ENCODE measurements around the gene KRTAP5-1. TPM values are rescaled to one million over a fixed set of nuclear protein-coding genes. Genes with fewer than 3 reads are reported as not detected.

The KRTAP5-1 gene
- total and polyA plus RNA-seq, 8 donors: 0.46 TPM; not detected in 7

DNA sequence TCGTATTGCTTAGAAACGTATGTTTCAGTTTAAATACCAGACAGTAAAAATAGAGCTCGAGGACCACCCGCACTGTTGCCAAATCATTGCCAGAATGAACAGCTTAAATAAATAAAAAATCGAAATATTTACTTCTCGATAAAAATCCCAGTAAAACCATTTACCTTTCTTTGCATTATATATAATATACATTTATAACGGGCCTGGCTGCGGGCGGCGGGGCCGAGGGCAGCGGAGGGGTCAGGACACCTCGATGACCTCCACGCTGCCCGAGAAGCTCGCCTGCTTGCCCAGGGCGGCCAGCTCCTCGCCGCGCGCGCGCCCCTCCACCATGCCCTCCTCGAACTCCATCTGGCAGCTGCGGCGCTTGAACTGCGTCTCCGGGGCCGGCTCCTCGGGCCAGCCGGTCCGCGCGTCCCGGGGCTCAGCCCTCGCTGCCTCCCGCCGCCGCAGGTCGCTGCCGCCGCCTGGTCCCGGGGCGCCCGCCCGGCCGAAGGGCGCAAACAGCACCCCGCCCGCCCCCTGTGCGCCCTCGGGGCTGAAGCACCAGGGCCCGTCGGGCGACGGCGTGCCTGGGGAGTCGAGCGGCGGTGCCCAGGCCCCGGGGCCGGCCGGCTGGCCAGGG lies 28.7 kb downstream of the KRTAP5-1 start:
- intact Hi-C loops (cut with DNase I): no loop called here
- Histone ChIP-seq H3K27ac (no peak overlapping the region), H3K4me3 (no peak overlapping the region), H3K36me3 (peaks cover 0 to 9% (median 0%) of the 10 kb centered on the region in 3 donors), H3K4me1 (peaks cover 20 to 35% (median 24%) of the 10 kb centered on the region in 3 donors), H3K9me3 (no peaks in the 10 kb centered on the region), H3K27me3 (no peaks in the 10 kb centered on the region)
- peak in 4 of 6 donors; percentile 9 to 55 (median 49) for DNase-seq
- TF ChIP-seq, protein P1, sequence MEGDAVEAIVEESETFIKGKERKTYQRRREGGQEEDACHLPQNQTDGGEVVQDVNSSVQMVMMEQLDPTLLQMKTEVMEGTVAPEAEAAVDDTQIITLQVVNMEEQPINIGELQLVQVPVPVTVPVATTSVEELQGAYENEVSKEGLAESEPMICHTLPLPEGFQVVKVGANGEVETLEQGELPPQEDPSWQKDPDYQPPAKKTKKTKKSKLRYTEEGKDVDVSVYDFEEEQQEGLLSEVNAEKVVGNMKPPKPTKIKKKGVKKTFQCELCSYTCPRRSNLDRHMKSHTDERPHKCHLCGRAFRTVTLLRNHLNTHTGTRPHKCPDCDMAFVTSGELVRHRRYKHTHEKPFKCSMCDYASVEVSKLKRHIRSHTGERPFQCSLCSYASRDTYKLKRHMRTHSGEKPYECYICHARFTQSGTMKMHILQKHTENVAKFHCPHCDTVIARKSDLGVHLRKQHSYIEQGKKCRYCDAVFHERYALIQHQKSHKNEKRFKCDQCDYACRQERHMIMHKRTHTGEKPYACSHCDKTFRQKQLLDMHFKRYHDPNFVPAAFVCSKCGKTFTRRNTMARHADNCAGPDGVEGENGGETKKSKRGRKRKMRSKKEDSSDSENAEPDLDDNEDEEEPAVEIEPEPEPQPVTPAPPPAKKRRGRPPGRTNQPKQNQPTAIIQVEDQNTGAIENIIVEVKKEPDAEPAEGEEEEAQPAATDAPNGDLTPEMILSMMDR (IDR thresholded peaks at IDR 0.05): no peak
- no peak for ATAC-seq
- 83 to 87% methylated on average over 55 to 63 of the region's 63 CpGs for WGBS, 2 donors
- FAIRE-seq: no peak

DNA sequence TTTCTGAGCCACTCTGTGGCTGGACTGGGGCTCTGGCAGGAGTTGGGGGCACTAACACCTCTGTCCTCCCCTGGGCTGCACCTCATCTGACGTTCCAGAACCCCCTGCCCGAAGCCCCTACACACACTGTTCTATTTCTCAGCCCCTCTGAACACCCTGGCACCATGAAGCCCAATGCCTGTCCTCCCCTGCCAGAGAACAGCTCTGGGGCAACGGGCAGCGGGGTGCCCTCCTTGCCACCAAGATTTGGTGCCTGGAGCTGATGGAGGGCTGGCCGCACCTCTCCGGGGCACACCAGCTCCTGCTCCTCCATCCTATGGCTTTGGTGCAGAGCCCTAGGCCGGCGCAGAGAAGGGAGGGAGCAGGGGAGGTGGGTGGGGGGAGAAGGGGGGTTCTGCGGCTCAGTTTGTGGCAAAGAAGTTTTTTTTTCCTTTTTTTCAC lies 29.4 kb downstream of the KRTAP5-1 start:
- DNase-seq (peak in 3 of 6 donors; percentile 50 to 67 (median 59)), ATAC-seq (no peak), FAIRE-seq (no peak)
- Histone ChIP-seq H3K27ac (no peak overlapping the region), H3K4me3 (no peak overlapping the region), H3K4me1 (peaks cover 20 to 35% (median 24%) of the 10 kb centered on the region in 3 donors), H3K27me3 (no peaks in the 10 kb centered on the region), H3K36me3 (peaks cover 0 to 9% (median 0%) of the 10 kb centered on the region in 3 donors), H3K9me3 (no peaks in the 10 kb centered on the region)
- TF ChIP-seq, protein P1 (IDR thresholded peaks at IDR 0.05): no peak
- intact Hi-C loops (cut with DNase I): no loop called here
- 91 to 95% methylated on average over 9 of the region's 9 CpGs for WGBS, 2 donors

DNA sequence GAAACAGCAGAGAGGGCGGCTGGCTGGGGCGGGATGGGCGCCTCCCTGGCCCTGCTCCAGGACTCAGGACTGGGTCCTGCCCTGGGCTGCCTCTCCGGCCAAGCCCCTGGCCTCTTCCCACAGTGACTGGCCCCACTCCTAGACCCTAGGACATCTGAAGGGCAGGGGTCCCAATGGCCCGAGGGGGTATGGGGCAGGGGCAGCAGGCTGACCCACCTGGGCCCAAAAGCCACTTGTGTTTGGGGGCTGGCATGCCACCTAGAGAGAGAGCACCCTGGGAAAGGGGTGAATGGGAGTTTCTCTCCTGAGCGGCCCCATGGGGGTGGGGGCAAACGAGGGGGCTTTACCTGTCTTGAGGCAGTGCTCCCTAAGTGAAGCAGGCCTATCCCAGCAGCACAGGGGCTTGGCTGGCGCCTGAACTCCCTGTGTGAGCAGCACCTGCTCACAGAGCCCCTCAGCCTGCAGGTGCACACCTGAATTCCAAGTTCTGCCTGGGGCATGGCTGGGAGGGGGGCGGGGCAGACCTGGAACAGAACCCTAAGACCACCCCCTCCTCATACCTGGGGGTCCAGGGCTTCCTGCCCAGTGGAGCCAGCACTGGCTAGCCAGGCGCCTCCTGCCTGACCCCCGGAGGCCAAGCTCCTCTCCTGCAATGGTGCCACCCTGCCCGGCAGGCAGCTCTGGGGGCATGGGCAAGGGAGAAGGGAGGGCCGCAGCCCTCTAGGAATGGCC lies 29.9 kb downstream of the KRTAP5-1 start:
- Histone ChIP-seq H3K27ac (no peak overlapping the region), H3K4me3 (no peak overlapping the region), H3K9me3 (no peaks in the 10 kb centered on the region), H3K27me3 (no peaks in the 10 kb centered on the region), H3K36me3 (peaks cover 0 to 9% (median 0%) of the 10 kb centered on the region in 3 donors), H3K4me1 (peaks cover 20 to 32% (median 21%) of the 10 kb centered on the region in 3 donors)
- WGBS, 2 donors: 53 to 62% methylated on average over 10 to 13 of the region's 13 CpGs
- DNase-seq (peak in 4 of 6 donors; percentile 37 to 80 (median 68)), ATAC-seq (no peak), FAIRE-seq (no peak)
- intact Hi-C loops (cut with DNase I): no loop called here
- TF ChIP-seq, protein P1 (IDR thresholded peaks at IDR 0.05): no peak

DNA sequence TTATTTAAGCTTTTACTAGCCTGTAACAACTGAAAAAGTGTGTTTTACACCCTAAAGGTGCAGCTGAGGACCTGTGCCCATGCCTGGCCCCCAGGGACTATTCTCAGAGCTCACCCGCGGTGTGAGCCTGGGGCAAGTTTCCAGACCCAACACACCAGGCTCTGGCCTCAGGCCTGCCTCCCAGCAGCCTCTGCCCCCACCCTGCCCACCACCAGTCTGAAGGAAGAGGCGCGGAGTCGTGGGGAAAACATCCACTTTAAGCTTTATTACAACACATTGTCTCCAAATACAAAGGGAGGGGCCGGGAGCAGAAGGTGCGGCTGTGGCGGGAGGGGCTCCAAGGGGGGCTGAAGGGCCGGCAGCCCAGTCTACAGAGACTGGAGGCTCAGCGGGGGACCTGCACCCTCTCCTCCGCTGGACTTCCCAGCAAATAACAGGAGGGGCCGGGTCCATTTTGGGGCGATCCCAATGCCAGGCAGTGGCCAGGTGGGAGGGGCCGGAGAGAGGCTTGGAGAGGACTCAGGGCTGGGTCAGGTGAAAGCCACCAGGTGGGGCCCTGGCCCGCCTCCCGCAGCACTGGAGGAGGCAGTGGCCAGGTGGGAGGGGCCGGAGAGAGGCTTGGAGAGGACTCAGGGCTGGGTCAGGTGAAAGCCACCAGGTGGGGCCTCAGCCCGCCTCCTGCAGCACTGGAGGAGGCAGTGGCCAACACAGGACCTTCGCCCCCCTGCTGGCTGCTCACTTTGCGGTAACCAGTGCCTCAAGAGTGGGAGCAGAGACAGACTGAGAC lies 31.1 kb downstream of the KRTAP5-1 start:
- TF ChIP-seq, protein P1 (IDR thresholded peaks at IDR 0.05): peak in 3 of 4 donors; percentile 33 to 40 (median 38)
- FAIRE-seq (no peak), DNase-seq (peak; percentile 80 to 99 (median 96)), ATAC-seq (peak; percentile 79 to 92 (median 88))
- Histone ChIP-seq H3K4me3 (peak overlapping the region in 1 of 4 donors; percentile 26), H3K4me1 (peaks cover 11 to 23% (median 17%) of the 10 kb centered on the region in 3 donors), H3K9me3 (no peaks in the 10 kb centered on the region), H3K27ac (peak overlapping the region; percentile 9 to 69 (median 51)), H3K27me3 (no peaks in the 10 kb centered on the region), H3K36me3 (peaks cover 0 to 9% (median 0%) of the 10 kb centered on the region in 3 donors)
- intact Hi-C loops (cut with DNase I): no loop called here
- WGBS, 2 donors: 11 to 14% methylated on average over 19 to 20 of the region's 20 CpGs

Data from pancreas (tissue), 10 donors.